ENCODE measurements around the gene AJM1.
"Not testable (repeated sequence)": the region's sequence is repeated elsewhere in the genome, so short reads cannot be mapped to it uniquely, and the experiment has no call there.

Gene AJM1

DNA sequence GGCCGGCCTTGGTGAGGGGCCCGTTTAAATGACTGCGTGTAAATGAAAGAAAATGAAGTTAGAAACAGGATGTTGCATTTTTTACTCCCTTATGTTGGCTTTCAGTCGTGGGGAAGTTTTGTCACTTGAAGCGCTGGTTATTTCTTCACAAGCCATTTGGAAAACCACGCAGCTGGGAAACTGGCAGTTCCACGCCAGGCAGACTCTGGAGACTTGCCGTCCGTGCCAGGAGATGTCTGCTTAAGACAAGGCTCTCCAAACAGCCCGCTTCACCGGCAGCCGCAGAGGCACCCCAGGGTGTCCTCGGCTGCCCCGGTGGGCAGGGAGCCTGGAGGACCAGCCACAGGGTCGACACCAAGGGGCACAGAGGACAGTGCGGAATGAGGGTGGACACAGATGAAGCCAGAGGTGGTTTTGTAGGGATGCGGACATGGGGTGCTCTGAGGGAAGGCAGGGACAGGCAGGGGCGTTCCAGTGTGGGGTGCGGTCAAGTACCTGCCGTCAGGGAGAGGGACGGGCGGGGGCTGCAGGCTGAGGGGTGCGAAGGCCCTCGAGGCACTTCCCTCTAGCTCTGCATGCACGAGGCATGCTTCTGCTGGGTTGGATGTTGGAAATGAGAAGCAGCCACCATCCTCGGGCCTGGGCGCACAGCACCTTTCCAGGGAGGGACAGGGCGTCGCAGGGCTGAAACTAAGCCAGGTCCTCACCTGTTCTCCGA is 11.1 kb upstream of the AJM1 start:
- no peak for DNase-seq (ENCODE audit: low spot score)
- H3K9me3 Mint-ChIP-seq = no peaks in the 10 kb centered on the region
- peaks cover 7% of the 10 kb centered on the region for H3K36me3 Mint-ChIP-seq (ENCODE audit: low read depth)
- H3K27me3 Mint-ChIP-seq (ENCODE audit: low read depth) = no peaks in the 10 kb centered on the region
- H3K4me3 Mint-ChIP-seq = no peak overlapping the region
- no peak overlapping the region for H3K27ac Mint-ChIP-seq
- H3K4me1 Mint-ChIP-seq (ENCODE audit: low read depth) = no peaks in the 10 kb centered on the region

DNA sequence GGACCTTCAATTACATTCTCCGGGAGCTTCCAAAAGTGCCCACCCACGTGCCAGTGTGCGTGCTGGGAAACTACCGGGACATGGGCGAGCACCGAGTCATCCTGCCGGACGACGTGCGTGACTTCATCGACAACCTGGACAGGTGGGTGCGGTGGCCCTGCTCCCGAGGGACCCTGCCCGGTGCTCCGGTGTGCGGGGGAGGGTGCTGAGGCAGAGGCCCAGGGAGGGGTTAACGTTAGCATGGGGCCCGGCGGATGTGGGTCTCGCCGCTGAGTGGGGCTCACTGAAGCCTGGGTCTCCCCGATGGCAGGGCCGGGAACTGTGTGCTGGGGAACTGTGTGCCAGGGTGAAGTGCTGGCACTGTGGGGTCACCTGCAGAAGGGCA is 10.6 kb upstream of the AJM1 start:
- Mint-ChIP-seq H3K27ac (no peak overlapping the region), H3K9me3 (no peaks in the 10 kb centered on the region), H3K4me3 (no peak overlapping the region), H3K4me1 (ENCODE audit: low read depth) (no peaks in the 10 kb centered on the region), H3K27me3 (ENCODE audit: low read depth) (no peaks in the 10 kb centered on the region), H3K36me3 (ENCODE audit: low read depth) (peaks cover 7% of the 10 kb centered on the region)
- DNase-seq (ENCODE audit: low spot score) = no peak

DNA sequence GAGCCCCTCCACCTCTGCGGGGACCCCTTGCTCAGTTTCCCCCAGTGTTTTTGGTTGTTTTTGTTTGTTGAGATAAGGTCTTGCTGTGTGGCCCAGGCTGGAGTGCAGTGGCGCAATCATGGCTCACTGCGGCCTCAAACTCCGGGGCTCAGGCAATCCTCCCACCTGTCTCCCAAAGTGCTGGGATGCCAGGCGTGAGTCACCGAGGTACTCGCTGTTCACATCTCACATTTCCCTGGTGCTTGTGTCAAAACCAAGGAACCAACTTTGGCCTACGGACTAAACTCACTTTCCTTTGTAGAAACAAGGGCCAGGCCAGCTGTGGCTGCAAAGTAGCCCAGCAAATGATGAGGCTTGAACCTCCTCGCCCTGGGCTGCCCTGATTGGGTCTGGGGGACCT is 9.7 kb upstream of the AJM1 start:
- H3K27me3 Mint-ChIP-seq (ENCODE audit: low read depth) = no peaks in the 10 kb centered on the region
- H3K27ac Mint-ChIP-seq = no peak overlapping the region
- H3K9me3 Mint-ChIP-seq = no peaks in the 10 kb centered on the region
- no peak overlapping the region for H3K4me3 Mint-ChIP-seq
- H3K4me1 Mint-ChIP-seq (ENCODE audit: low read depth) = no peaks in the 10 kb centered on the region
- H3K36me3 Mint-ChIP-seq (ENCODE audit: low read depth) = peaks cover 7% of the 10 kb centered on the region
- DNase-seq (ENCODE audit: low spot score) = no peak

DNA sequence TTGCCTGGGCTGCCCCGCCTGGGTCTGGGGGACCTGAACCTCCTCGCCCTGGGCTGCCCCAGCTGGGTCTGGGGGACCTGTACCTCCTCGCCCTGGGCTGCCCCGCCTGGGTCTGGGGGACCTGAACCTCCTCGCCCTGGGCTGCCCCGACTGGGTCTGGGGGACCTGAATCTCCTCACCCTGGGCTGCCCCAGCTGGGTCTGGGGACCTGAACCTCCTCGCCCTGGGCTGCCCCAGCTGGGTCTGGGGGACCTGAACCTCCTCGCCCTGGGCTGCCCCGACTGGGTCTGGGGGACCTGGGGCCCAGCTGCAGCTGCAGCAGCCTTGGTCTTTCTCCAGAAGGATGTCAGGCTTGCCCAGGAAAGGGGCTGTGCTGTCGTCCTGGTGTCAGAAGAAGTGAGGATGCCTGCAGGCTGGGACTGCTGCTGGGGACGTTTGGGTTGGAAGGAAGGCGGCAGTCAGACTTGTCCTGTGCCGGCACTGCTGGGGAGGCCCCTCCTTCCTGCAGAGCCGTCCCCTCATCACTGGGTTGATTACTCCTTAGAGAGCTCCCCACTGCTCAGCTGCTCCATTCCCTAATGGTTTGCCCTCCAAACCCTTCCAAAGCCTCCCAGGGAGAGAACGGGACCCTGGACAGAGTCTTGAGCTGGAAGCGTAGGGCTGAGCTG is 8.8 kb upstream of the AJM1 start:
- not testable (repeated sequence) for H3K4me1 Mint-ChIP-seq (ENCODE audit: low read depth); H3K4me3 Mint-ChIP-seq; H3K27me3 Mint-ChIP-seq (ENCODE audit: low read depth); H3K27ac Mint-ChIP-seq; H3K36me3 Mint-ChIP-seq (ENCODE audit: low read depth); H3K9me3 Mint-ChIP-seq; DNase-seq (ENCODE audit: low spot score)

DNA sequence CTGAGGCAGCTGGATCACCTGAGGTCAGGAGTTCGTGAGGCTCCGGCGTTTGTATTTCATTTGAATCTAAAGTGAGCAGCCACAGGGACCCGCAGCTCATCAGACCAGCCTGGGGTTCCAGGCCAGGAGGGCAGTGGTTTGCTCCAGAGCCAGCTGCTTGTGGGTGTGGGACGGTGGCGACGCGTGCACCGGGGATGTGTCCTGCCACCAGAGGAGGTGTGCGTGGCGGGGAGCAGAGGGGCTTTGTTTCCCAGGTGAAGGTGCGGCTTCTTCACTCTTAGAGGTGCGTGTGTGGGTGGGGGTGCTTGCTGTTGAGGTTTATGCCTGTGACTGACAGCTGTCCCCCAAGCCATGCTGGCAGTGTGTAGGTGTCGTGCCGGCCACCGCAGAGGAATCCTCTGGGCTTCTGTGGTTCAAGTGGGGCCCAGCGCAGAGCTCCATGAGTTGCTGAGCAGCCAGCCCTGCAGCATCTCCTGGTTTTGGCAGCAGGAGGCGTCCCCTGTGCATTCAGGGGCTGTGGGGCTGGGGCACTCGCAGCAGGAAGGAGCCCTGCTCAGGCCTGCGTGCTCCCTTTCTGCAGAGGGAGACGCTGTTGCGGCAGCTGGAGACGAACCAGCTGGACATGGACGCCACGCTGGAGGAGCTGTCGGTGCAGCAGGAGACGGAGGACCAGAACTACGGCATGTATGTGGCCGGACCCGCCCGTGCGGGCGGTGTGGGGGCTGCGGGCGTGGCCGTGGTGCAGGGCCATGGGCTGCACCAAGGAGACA is 6.9 kb upstream of the AJM1 start:
- H3K4me3 Mint-ChIP-seq = no peak overlapping the region
- no peaks in the 10 kb centered on the region for H3K9me3 Mint-ChIP-seq
- no peak for DNase-seq (ENCODE audit: low spot score)
- peaks cover 4% of the 10 kb centered on the region for H3K4me1 Mint-ChIP-seq (ENCODE audit: low read depth)
- peaks cover 6% of the 10 kb centered on the region for H3K36me3 Mint-ChIP-seq (ENCODE audit: low read depth)
- H3K27ac Mint-ChIP-seq = no peak overlapping the region
- H3K27me3 Mint-ChIP-seq (ENCODE audit: low read depth) = no peaks in the 10 kb centered on the region

DNA sequence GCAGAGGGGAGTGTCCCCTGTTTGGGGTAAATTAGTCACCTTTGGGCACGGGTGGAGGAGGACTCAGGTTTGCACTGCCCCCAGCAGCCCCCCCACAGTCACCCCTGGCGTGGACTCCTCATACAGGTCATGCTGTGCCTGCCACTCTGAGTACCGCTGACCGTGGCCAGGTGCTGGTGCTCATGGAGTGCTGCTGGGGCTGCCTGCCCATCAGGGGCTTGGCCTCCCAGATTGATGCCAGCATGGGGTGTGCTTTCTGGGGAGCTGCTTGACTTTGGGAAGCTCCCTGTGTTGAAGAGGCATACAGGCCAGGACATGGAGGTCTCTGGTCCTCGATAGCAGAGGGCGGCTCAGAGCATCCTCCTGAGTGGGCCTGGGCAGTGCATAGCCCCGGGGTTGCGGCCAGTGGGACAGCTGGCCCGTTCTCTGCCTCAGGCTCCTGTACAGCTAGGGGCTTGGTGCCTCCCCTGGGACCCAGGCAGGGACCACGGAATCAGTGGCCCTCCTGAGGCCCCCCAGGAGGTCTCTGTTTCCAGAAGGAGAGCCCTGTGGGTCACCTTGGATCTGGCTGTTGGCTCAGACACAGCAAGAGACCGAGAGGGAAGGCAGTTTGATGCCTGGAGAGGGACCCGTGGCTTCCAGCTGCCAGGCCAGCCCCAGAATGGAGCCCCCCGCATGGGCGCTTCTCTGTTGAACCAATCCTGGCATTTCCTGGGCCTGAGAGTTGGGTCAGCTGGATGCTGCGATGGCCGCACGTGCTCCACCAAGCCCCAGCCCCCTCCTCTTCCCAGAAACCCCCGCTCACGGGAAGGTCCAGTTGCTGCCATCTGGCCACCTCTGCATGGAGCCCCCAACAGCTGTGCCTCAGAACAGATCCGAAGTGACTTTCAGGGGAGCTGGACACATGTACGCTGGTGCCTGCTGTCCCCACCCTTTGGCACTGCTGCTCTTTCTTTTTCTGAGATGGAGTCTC is 6.1 kb upstream of the AJM1 start:
- no peak overlapping the region for H3K27ac Mint-ChIP-seq
- no peaks in the 10 kb centered on the region for H3K27me3 Mint-ChIP-seq (ENCODE audit: low read depth)
- peaks cover 4% of the 10 kb centered on the region for H3K4me1 Mint-ChIP-seq (ENCODE audit: low read depth)
- no peaks in the 10 kb centered on the region for H3K9me3 Mint-ChIP-seq
- H3K36me3 Mint-ChIP-seq (ENCODE audit: low read depth) = peaks cover 6% of the 10 kb centered on the region
- DNase-seq (ENCODE audit: low spot score) = no peak
- H3K4me3 Mint-ChIP-seq = no peak overlapping the region

DNA sequence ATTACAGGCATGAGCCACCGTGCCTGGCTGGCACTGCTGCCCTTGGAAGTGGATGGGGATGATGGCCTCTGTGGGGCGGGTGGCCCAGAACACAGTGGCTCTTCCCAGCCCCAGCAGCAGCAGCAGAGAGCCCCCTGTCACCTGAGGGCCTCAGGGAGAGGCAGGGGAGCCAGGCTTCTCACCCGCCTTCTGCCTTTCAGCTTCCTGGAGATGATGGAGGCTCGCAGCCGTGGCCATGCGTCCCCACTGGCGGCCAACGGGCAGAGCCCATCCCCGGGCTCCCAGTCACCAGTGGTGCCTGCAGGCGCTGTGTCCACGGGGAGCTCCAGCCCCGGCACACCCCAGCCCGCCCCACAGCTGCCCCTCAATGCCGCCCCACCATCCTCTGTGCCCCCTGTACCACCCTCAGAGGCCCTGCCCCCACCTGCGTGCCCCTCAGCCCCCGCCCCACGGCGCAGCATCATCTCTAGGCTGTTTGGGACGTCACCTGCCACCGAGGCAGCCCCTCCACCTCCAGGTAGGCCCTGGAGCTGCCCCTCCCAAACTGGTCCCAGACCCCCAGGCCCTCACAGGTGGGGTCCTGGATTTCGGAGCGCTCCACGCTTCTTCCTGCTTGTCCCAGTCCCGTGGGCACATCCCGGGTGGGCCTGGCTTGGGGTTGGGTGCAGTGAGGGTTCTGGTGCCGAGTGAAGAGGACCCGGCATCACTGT is 5.0 kb upstream of the AJM1 start:
- Mint-ChIP-seq H3K4me3 (no peak overlapping the region), H3K9me3 (no peaks in the 10 kb centered on the region), H3K27me3 (ENCODE audit: low read depth) (no peaks in the 10 kb centered on the region), H3K36me3 (ENCODE audit: low read depth) (peaks cover 6% of the 10 kb centered on the region), H3K4me1 (ENCODE audit: low read depth) (peaks cover 4% of the 10 kb centered on the region), H3K27ac (no peak overlapping the region)
- DNase-seq (ENCODE audit: low spot score) = no peak

DNA sequence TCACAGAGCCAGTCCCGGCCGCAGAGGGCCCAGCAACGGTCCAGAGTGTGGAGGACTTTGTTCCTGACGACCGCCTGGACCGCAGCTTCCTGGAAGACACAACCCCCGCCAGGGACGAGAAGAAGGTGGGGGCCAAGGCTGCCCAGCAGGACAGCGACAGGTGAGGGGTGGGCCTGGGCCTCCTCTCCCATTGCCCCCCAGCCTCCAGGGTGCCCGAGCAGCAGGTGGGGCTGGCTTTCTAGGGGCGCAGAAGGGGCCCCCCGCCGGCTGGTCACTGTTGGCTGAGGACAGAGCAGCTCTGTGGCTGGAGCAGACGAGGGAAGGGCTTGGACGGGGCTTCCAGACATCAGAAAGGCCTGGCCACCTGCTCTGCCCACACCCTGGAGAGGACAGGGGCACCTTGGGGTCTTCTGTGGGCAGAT is 4.4 kb upstream of the AJM1 start:
- not testable (repeated sequence) for H3K9me3 Mint-ChIP-seq; DNase-seq (ENCODE audit: low spot score); H3K36me3 Mint-ChIP-seq (ENCODE audit: low read depth); H3K4me1 Mint-ChIP-seq (ENCODE audit: low read depth); H3K27me3 Mint-ChIP-seq (ENCODE audit: low read depth); H3K4me3 Mint-ChIP-seq; H3K27ac Mint-ChIP-seq

DNA sequence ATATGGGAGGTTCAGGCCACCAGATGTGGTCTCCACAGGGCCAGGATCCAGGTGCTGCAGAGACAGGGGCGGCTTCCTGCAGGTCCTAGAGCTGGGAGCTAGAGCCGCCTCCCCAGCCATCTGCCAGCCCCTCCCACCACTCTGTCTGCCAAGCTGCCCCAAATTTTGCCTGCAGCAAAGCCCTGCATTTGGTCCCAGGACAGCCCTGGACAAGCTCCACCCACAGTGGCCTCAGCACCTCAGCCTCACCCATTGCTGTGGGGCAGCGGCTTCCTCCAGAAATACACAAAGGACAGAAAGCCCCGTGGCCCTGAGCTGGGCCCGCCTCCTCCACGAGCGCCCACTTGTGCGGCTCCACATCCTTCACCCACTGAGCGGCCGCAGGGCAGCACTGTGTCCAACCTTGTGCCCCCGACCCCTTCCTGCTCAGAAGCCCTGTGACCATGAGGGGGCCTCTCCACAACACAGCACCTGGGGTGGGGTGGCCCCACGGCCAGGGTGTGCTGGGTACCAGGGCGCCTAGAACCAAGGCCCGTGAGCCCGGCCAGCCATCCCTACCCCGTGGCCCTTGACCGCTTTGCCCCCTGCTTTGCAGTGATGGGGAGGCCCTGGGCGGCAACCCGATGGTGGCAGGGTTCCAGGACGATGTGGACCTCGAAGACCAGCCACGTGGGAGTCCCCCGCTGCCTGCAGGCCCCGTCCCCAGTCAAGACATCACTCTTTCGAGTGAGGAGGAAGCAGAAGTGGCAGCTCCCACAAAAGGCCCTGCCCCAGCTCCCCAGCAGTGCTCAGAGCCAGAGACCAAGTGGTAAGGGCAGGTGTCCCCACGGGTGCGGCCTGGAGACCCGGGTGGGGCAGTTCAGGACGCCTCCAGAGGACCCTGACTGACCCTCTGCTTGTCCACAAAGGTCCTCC is 3.7 kb upstream of the AJM1 start:
- Mint-ChIP-seq H3K27ac (no peak overlapping the region), H3K4me1 (ENCODE audit: low read depth) (peaks cover 6% of the 10 kb centered on the region)

DNA sequence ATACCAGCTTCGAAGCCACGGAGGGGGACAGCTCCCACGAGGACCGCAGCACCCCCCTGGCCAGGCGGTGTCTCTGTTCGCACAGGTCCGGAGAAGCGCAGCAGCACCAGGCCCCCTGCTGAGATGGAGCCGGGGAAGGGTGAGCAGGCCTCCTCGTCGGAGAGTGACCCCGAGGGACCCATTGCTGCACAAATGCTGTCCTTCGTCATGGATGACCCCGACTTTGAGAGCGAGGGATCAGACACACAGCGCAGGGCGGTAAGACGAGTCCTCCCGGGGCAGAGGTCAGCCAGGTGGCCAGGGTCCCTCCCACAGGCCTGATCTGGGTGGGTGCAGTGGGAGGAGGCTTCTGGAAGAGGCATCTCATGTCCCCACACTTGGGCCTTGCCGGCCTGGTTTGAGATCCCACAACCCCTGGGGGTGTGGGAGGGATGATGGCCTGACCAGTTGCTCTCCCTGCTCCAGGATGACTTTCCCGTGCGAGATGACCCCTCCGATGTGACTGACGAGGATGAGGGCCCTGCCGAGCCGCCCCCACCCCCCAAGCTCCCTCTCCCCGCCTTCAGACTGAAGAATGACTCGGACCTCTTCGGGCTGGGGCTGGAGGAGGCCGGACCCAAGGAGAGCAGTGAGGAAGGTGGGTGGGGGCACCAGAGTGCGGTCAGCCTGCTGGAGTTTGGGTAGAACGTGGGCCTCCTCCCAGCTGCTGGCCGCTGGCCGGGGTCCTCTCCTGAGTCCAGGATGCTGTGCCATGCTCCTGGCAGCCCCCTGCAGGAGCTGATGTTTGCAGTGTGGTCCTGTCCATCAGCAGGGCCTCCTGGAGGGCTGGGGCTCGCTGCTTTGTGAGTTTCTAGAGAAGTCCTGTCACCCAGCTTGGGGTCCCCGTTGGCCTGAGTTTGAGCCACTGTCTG is 2.8 kb upstream of the AJM1 start:
- no peak overlapping the region for H3K27ac Mint-ChIP-seq
- H3K4me3 Mint-ChIP-seq = no peak overlapping the region
- no peaks in the 10 kb centered on the region for H3K9me3 Mint-ChIP-seq
- no peak for DNase-seq (ENCODE audit: low spot score)
- H3K27me3 Mint-ChIP-seq (ENCODE audit: low read depth) = peaks cover 2% of the 10 kb centered on the region
- peaks cover 7% of the 10 kb centered on the region for H3K4me1 Mint-ChIP-seq (ENCODE audit: low read depth)
- H3K36me3 Mint-ChIP-seq (ENCODE audit: low read depth) = peaks cover 6% of the 10 kb centered on the region

More for the DNA sequence above, 3.7 kb upstream of the AJM1 start:
- Mint-ChIP-seq H3K4me3 (no peak overlapping the region), H3K9me3 (no peaks in the 10 kb centered on the region), H3K36me3 (ENCODE audit: low read depth) (peaks cover 6% of the 10 kb centered on the region), H3K27me3 (ENCODE audit: low read depth) (no peaks in the 10 kb centered on the region)
- DNase-seq (ENCODE audit: low spot score) = no peak

DNA sequence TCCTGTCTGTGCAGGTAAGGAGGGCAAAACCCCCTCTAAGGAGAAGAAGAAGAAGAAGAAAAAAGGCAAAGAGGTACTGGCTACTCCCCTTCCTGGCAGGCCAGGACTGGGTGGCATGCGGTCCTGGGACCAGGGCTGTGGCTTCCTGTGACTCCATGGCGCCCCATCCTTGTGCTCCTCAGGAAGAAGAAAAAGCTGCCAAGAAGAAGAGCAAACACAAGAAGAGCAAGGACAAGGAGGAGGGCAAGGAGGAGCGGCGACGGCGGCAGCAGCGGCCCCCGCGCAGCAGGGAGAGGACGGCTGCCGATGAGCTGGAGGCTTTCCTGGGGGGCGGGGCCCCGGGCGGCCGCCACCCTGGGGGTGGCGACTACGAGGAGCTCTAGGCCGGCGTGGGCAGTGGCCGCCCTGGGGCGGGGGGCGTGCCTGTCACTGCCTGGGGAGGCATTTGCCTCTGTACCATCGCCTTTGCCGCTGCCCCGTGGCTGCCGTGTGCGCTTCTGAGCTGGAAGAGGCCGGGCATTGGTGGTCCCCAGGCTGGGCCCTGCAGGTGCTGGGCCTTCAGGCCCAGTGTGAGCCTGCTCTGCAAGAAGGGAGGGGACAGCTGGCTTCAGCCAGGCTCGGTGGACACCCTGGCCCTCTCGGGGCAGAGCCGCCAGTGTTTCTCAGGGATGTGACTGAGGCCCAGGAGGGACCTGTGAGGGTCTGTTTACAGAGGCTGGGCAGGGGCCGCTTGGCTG is 2.0 kb upstream of the AJM1 start:
- no peak for DNase-seq (ENCODE audit: low spot score)
- Mint-ChIP-seq H3K9me3 (no peaks in the 10 kb centered on the region), H3K27ac (no peak overlapping the region), H3K4me3 (no peak overlapping the region), H3K4me1 (ENCODE audit: low read depth) (peaks cover 7% of the 10 kb centered on the region), H3K36me3 (ENCODE audit: low read depth) (peaks cover 6% of the 10 kb centered on the region), H3K27me3 (ENCODE audit: low read depth) (peaks cover 5% of the 10 kb centered on the region)

Data from T-helper 2 cell treated with Interferon-gamma antibody and Interleukin-4, amounts not matched to agents 5 μg/mL and 100 μg/mL, for 36 hours (primary cell).